GM18519 (cell line): ENCODE data around the gene VPS41.
A peak's percentile ranks its signal among the peaks of the same experiment; 100 is the strongest.
"Not testable (repeated sequence)": the region's sequence is repeated elsewhere in the genome, so short reads cannot be mapped to it uniquely, and the experiment has no call there.

ENCODE experiments used
- ATAC-seq: cut with Tn5 transposase; IDR thresholded peaks from one replicate; pipeline ENCODE4 v1.9.1; 2021; ENCODE audit warnings: mild to moderate bottlenecking, moderate library complexity; ENCODE audit not compliant: unreplicated experiment, low FRiP score

Gene VPS41

GRCh38 chr7:38908759-38909335 lies at the start of gene VPS41:
Gene VPS41 (minus strand): TSS chr7:38909191. CDS start chr7:38909174, 17 bp downstream.
- peak; percentile 95 for ATAC-seq

- no peak for ATAC-seq
Observed at GRCh38 chr7:38955892-38956291, 46.9 kb upstream of the VPS41 start.

GRCh38 chr7:38953971-38954370 lies 45.0 kb upstream of the VPS41 start:
- no peak for ATAC-seq

- no peak for ATAC-seq
Observed at GRCh38 chr7:38953227-38953626, 44.2 kb upstream of the VPS41 start.

GRCh38 chr7:38951213-38951612 lies 42.2 kb upstream of the VPS41 start:
- ATAC-seq, result no peak

GRCh38 chr7:38950309-38950708 lies 41.3 kb upstream of the VPS41 start:
- no peak for ATAC-seq

GRCh38 chr7:38947541-38947940 lies 38.5 kb upstream of the VPS41 start:
- ATAC-seq, result not testable (repeated sequence)

- no peak for ATAC-seq
Observed at GRCh38 chr7:38942431-38943051, 33.5 kb upstream of the VPS41 start.

GRCh38 chr7:38940774-38941173 lies 31.8 kb upstream of the VPS41 start:
- ATAC-seq, result no peak

GRCh38 chr7:38938589-38938988 lies 29.6 kb upstream of the VPS41 start:
- ATAC-seq, result no peak

GRCh38 chr7:38938001-38938485 lies 29.1 kb upstream of the VPS41 start:
- ATAC-seq, result no peak

- no peak for ATAC-seq
Observed at GRCh38 chr7:38936641-38937040, 27.6 kb upstream of the VPS41 start.

- no peak for ATAC-seq
Observed at GRCh38 chr7:38934536-38934935, 25.5 kb upstream of the VPS41 start.

- ATAC-seq, result no peak
Observed at GRCh38 chr7:38934051-38934450, 25.1 kb upstream of the VPS41 start.

GRCh38 chr7:38932509-38933168 lies 23.6 kb upstream of the VPS41 start:
- ATAC-seq, result peak; percentile 76

GRCh38 chr7:38929460-38930171 lies 20.6 kb upstream of the VPS41 start:
- no peak for ATAC-seq

- no peak for ATAC-seq
Observed at GRCh38 chr7:38928506-38928905, 19.5 kb upstream of the VPS41 start.

- ATAC-seq, result no peak
Observed at GRCh38 chr7:38927751-38928150, 18.8 kb upstream of the VPS41 start.

GRCh38 chr7:38920731-38921130 lies 11.7 kb upstream of the VPS41 start:
- ATAC-seq, result no peak

- ATAC-seq, result no peak
Observed at GRCh38 chr7:38916396-38916795, 7.4 kb upstream of the VPS41 start.

GRCh38 chr7:38909870-38910269 lies 879 bp upstream of the VPS41 start:
- no peak for ATAC-seq
